Calu3 (cell line): Measurements from ENCODE around the gene RPL7L1. TPM values are rescaled to one million over a fixed set of nuclear protein-coding genes. Genes with fewer than 3 reads are reported as not detected.
A peak's percentile ranks its signal among the peaks of the same experiment; 100 is the strongest.

ENCODE experiments used
- BruUV-seq: library from RNA; stranded (reverse); fragments of 400-500 nt; replicated peaks from 2 replicates; lab custom pipeline; 2021; lab: Mats Ljungman, UMichigan
- CTCF ChIA-PET: fragments of 300-600 bp; sonication (Branson Sonifier 250); formaldehyde crosslinking; loops from one replicate; lab custom pipeline; 2022; ENCODE audit warnings: antibody characterized with exemption; lab: Charles Lee
- DNase-seq: peaks from one replicate; pipeline ENCODE4 v3.0.0; 2022
- H3K27ac Mint-ChIP-seq: one replicate; pipeline ENCODE4 v1.8.0; 2022; ENCODE audit warnings: mixed read lengths; ENCODE audit not compliant: unreplicated experiment
- H3K27me3 Mint-ChIP-seq: one replicate; pipeline ENCODE4 v1.8.0; 2022; ENCODE audit warnings: mixed read lengths; ENCODE audit not compliant: unreplicated experiment
- H3K36me3 Mint-ChIP-seq: one replicate; pipeline ENCODE4 v1.8.0; 2022; ENCODE audit warnings: mild to moderate bottlenecking, moderate library complexity, mixed read lengths; ENCODE audit not compliant: insufficient read depth, unreplicated experiment
- H3K4me1 Mint-ChIP-seq: one replicate; pipeline ENCODE4 v1.8.0; 2022; ENCODE audit warnings: mild to moderate bottlenecking, low read depth, mixed read lengths; ENCODE audit not compliant: unreplicated experiment
- H3K4me3 Mint-ChIP-seq: one replicate; pipeline ENCODE4 v1.8.0; 2022; ENCODE audit warnings: mild to moderate bottlenecking, low read depth, moderate library complexity, mixed read lengths; ENCODE audit not compliant: unreplicated experiment
- H3K9me3 Mint-ChIP-seq: one replicate; pipeline ENCODE4 v1.8.0; 2022; ENCODE audit warnings: low read depth, mixed read lengths; ENCODE audit not compliant: unreplicated experiment
- CTCF ChIP-seq: fragments of 200-600 bp; IDR thresholded peaks from one replicate; pipeline ENCODE4 v1.8.0; 2022; ENCODE audit warnings: antibody characterized with exemption; ENCODE audit not compliant: unreplicated experiment
- intact Hi-C: fragments of 100-400 bp; cut with micrococcal nuclease; formaldehyde crosslinking; loops from one replicate; pipeline ENCODE4 v1.10.0; 2022; ENCODE audit not compliant: unreplicated experiment
- total RNA-seq: library from RNA; stranded (reverse); gene quantifications from 2 replicates; pipeline ENCODE4 v1.2.3, GENCODE V29; 2022

Gene RPL7L1
- total RNA-seq, 1 experiment from 2014 or later, result 144 TPM

GRCh38 chr6:42925248-42925857 lies 45.9 kb downstream of the RPL7L1 start:
- H3K9me3 Mint-ChIP-seq, result no peaks in the 10 kb centered on the region

GRCh38 chr6:42928986-42929820 lies 49.8 kb downstream of the RPL7L1 start, which contains the start of gene CNPY3:
TSS of gene CNPY3 (plus strand) at chr6:42929480. CDS start at chr6:42929571, 91 bp downstream.
- H3K9me3 Mint-ChIP-seq, result no peaks in the 10 kb centered on the region
- H3K27ac Mint-ChIP-seq, result peak within 1 kb of the TSS; percentile 90
- peaks cover 43% of the 10 kb centered on the region for H3K4me1 Mint-ChIP-seq
- no peaks in the 10 kb centered on the region for H3K27me3 Mint-ChIP-seq
- H3K36me3 Mint-ChIP-seq, result peaks cover 45% of the 10 kb centered on the region
- intact Hi-C loops, result no loop called here
- CTCF ChIA-PET, result interaction anchor here (0.5 to 1.7 kb wide), 20 partner anchors 14 to 1353 kb away, joined by 3 to 8 read pairs (median 4); partner anchors contain the start of genes CUL7, GNMT, KLC4 and KLHDC3
- no peak for TF ChIP-seq CTCF
- H3K4me3 Mint-ChIP-seq, result peak within 1 kb of the TSS; percentile 99
- BruUV-seq, result TSS peak; percentile 52
- DNase-seq, result peak; percentile 97

More at GRCh38 chr6:42925248-42925857, 45.9 kb downstream of the RPL7L1 start:
- Mint-ChIP-seq H3K27me3 (peaks cover 18% of the 10 kb centered on the region), H3K27ac (no peak overlapping the region), H3K4me3 (no peak overlapping the region), H3K36me3 (peaks cover 23% of the 10 kb centered on the region), H3K4me1 (peaks cover 14% of the 10 kb centered on the region)
- intact Hi-C loops, result no loop called here
- DNase-seq, result no peak
- BruUV-seq, result no TSS peak
- no peak for TF ChIP-seq CTCF
- CTCF ChIA-PET, result no interaction called here

GRCh38 chr6:42929821-42930360 lies 50.5 kb downstream of the RPL7L1 start:
- DNase-seq, result peak; percentile 46
- Mint-ChIP-seq H3K4me3 (peak overlapping the region; percentile 99), H3K27me3 (no peaks in the 10 kb centered on the region), H3K4me1 (peaks cover 43% of the 10 kb centered on the region), H3K36me3 (peaks cover 45% of the 10 kb centered on the region), H3K27ac (peak overlapping the region; percentile 90), H3K9me3 (no peaks in the 10 kb centered on the region)
- no peak for TF ChIP-seq CTCF
- CTCF ChIA-PET, result interaction anchor here (0.5 to 1.7 kb wide), 21 partner anchors 15 to 1352 kb away, joined by 3 to 10 read pairs (median 4); partner anchors contain the start of genes CUL7, GNMT, KLC4 and KLHDC3
- no TSS peak for BruUV-seq
- intact Hi-C loops, result no loop called here

- no peak for DNase-seq
- H3K4me1 Mint-ChIP-seq, result peaks cover 43% of the 10 kb centered on the region
- TF ChIP-seq CTCF, result no peak
- peak overlapping the region; percentile 51 for H3K27ac Mint-ChIP-seq
- H3K36me3 Mint-ChIP-seq, result peaks cover 61% of the 10 kb centered on the region
- H3K9me3 Mint-ChIP-seq, result no peaks in the 10 kb centered on the region
- BruUV-seq, result no TSS peak
- CTCF ChIA-PET, result no interaction called here
- H3K27me3 Mint-ChIP-seq, result no peaks in the 10 kb centered on the region
- H3K4me3 Mint-ChIP-seq, result peak overlapping the region; percentile 10
- intact Hi-C loops, result no loop called here
Observed at GRCh38 chr6:42932412-42932811, 53.0 kb downstream of the RPL7L1 start.
